Trophoblast cell (in vitro differentiated cells and primary cell): Measurements from ENCODE around the gene FOXK1.

ENCODE experiments used
- DNase-seq, 2 donors: peaks; one replicate each; pipeline ENCODE4 v3.0.0-alpha.2; 2016
- H2AFZ ChIP-seq: 2 replicates; pipeline ENCODE4 v1.6.1; 2013; ENCODE audit warnings: low read length, moderate library complexity, mild to moderate bottlenecking; ENCODE audit not compliant: insufficient read depth, poor library complexity
- H2AK5ac ChIP-seq: 2 replicates; pipeline ENCODE4 v1.6.1; 2013; ENCODE audit warnings: mild to moderate bottlenecking, low read length
- H2BK120ac ChIP-seq: 2 replicates; pipeline ENCODE4 v1.6.1; 2013; ENCODE audit warnings: low read length, mild to moderate bottlenecking, moderate library complexity; ENCODE audit not compliant: insufficient read depth, poor library complexity
- H2BK12ac ChIP-seq: 2 replicates; pipeline ENCODE4 v1.6.1; 2013; ENCODE audit warnings: mild to moderate bottlenecking, low read length, moderate library complexity
- H2BK5ac ChIP-seq: 2 replicates; pipeline ENCODE4 v1.6.1; 2013; ENCODE audit warnings: low read length, low read depth, moderate library complexity, mild to moderate bottlenecking; ENCODE audit not compliant: poor library complexity
- H3K14ac ChIP-seq: 2 replicates; pipeline ENCODE4 v1.6.1; 2013; ENCODE audit warnings: mild to moderate bottlenecking, low read length
- H3K18ac ChIP-seq: 2 replicates; pipeline ENCODE4 v1.6.1; 2013; ENCODE audit warnings: mild to moderate bottlenecking, low read length
- H3K23ac ChIP-seq: 2 replicates; pipeline ENCODE4 v1.6.1; 2013; ENCODE audit warnings: low read length
- H3K27ac ChIP-seq: 2 replicates; pipeline ENCODE4 v1.5.1; 2013; ENCODE audit warnings: low read depth, mild to moderate bottlenecking, inconsistent platforms, low read length, moderate library complexity
- H3K27me3 ChIP-seq: 2 replicates; pipeline ENCODE4 v1.6.1; 2013; ENCODE audit warnings: inconsistent platforms, mild to moderate bottlenecking, low read length, moderate library complexity; ENCODE audit not compliant: insufficient read depth
- H3K36me3 ChIP-seq, 2 experiments: 1 replicate in 1 of 2; 2 replicates in 1 of 2; pipeline ENCODE4 v1.6.1; 2013; ENCODE audit warnings: low read length in 2 of 2, mild to moderate bottlenecking in 2 of 2, moderate library complexity in 1 of 2; ENCODE audit not compliant: insufficient read depth in 2 of 2, control insufficient read depth in 1 of 2
- H3K4ac ChIP-seq: 2 replicates; pipeline ENCODE4 v1.6.1; 2013; ENCODE audit warnings: low read depth, mild to moderate bottlenecking, low read length, moderate library complexity
- H3K4me1 ChIP-seq, 2 experiments: 1 replicate in 1 of 2; 2 replicates in 1 of 2; pipeline ENCODE4 v1.6.1; 2013; ENCODE audit warnings: low read length in 2 of 2, mild to moderate bottlenecking in 2 of 2, moderate library complexity in 1 of 2; ENCODE audit not compliant: insufficient read depth in 2 of 2, control insufficient read depth in 1 of 2
- H3K4me2 ChIP-seq: 2 replicates; pipeline ENCODE4 v1.6.1; 2013; ENCODE audit warnings: inconsistent platforms, mild to moderate bottlenecking, low read length, moderate library complexity
- H3K4me3 ChIP-seq: 2 replicates; pipeline ENCODE4 v1.5.1; 2013; ENCODE audit warnings: mild to moderate bottlenecking, low read depth, low read length, inconsistent platforms
- H3K79me1 ChIP-seq: one replicate; pipeline ENCODE4 v1.6.1; 2013; ENCODE audit warnings: low read length
- H3K79me2 ChIP-seq: 2 replicates; pipeline ENCODE4 v1.6.1; 2013; ENCODE audit warnings: low read length, mild to moderate bottlenecking; ENCODE audit not compliant: control insufficient read depth, insufficient read depth, poor library complexity
- H3K9ac ChIP-seq: 2 replicates; pipeline ENCODE4 v1.6.1; 2013; ENCODE audit warnings: mild to moderate bottlenecking, low read length
- H3K9me3 ChIP-seq: 2 replicates; pipeline ENCODE4 v1.6.1; 2013; ENCODE audit warnings: low read depth, mild to moderate bottlenecking, control low read depth, inconsistent platforms, low read length; ENCODE audit not compliant: insufficient read depth
- H4K12ac ChIP-seq: 2 replicates; pipeline ENCODE4 v1.6.1; 2013; ENCODE audit warnings: low read depth, mild to moderate bottlenecking, low read length, moderate library complexity
- H4K8ac ChIP-seq: 2 replicates; pipeline ENCODE4 v1.6.1; 2013; ENCODE audit warnings: low read depth, mild to moderate bottlenecking, low read length, moderate library complexity
- H4K91ac ChIP-seq: one replicate; pipeline ENCODE4 v1.6.1; 2013; ENCODE audit warnings: low read depth, mild to moderate bottlenecking, low read length, moderate library complexity
- WGBS: extraction: QIAGEN DNeasy Blood & Tissue Kit; methylation state at CpG from one replicate; pipeline ENCODE4 v1.1.7; 2013; ENCODE audit warnings: missing lambda C conversion rate; ENCODE audit not compliant: insufficient read length, insufficient coverage; ENCODE audit errors: extremely low coverage; 5-methylcytosine and 5-hydroxymethylcytosine counted together

The FOXK1 gene

DNA sequence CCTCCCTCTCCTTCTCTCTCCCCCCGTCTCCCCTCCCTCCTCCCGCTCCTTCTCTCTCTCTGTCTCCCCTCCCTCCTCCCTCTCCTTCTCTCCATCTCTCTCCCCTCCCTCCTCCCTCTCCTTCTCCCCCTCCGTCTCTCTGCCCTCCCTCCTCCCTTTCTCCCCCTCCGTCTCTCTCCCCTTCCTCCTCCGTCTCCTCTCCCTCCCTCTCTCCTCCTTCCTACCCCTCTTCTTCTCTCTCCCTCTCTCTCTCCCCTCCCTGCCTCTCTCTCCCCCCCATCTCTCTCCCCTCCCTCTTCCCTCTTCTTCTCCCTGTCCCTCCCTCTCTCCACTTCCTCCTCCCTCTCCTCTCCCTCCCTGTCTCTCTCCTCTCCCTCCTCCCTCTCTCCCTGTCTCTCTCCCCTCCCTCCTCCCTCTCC is 125.5 kb downstream of the FOXK1 start:
- no peak overlapping the region for H3K4me3 ChIP-seq
- no peak overlapping the region for H3K27ac ChIP-seq
- no peak overlapping the region for H3K9ac ChIP-seq
- no CpG with 5 or more reads among the region's 5 CpGs for WGBS
- no peak overlapping the region for H3K14ac ChIP-seq
- no peaks in the 10 kb centered on the region for H3K79me1 ChIP-seq
- H3K18ac ChIP-seq = no peak overlapping the region
- no peak overlapping the region for H3K4ac ChIP-seq
- no peak overlapping the region for H3K4me2 ChIP-seq
- DNase-seq = no peak
- H2BK5ac ChIP-seq = no peak overlapping the region
- no peak overlapping the region for H3K23ac ChIP-seq
- no peak overlapping the region for H2BK12ac ChIP-seq
- no peaks in the 10 kb centered on the region for H3K36me3 ChIP-seq
- H2AK5ac ChIP-seq = no peak overlapping the region
- peaks cover 3% of the 10 kb centered on the region for H3K27me3 ChIP-seq
- no peak overlapping the region for H4K8ac ChIP-seq
- H3K4me1 ChIP-seq = peaks cover 0 to 4% of the 10 kb centered on the region in 2 experiments
- H2BK120ac ChIP-seq = no peak overlapping the region
- H2AFZ ChIP-seq = no peak overlapping the region
- H4K12ac ChIP-seq = no peak overlapping the region
- no peaks in the 10 kb centered on the region for H3K79me2 ChIP-seq
- H4K91ac ChIP-seq = no peak overlapping the region
- H3K9me3 ChIP-seq = no peaks in the 10 kb centered on the region

GRCh38 chr7:4808026-4808425 is 125.9 kb downstream of the FOXK1 start:
- no peak overlapping the region for H2AFZ ChIP-seq
- H2BK12ac ChIP-seq = no peak overlapping the region
- H3K23ac ChIP-seq = no peak overlapping the region

GRCh38 chr7:4808565-4808964 is 126.5 kb downstream of the FOXK1 start:
- Histone ChIP-seq H3K36me3 (no peaks in the 10 kb centered on the region), H2AK5ac (no peak overlapping the region), H3K4ac (no peak overlapping the region), H3K27me3 (peaks cover 3% of the 10 kb centered on the region), H3K4me2 (no peak overlapping the region), H3K4me1 (peaks cover 0 to 4% of the 10 kb centered on the region in 2 experiments), H3K14ac (no peak overlapping the region), H3K23ac (no peak overlapping the region), H2BK12ac (no peak overlapping the region), H4K12ac (no peak overlapping the region), H3K4me3 (no peak overlapping the region), H2BK120ac (no peak overlapping the region), H3K79me2 (no peaks in the 10 kb centered on the region), H4K91ac (no peak overlapping the region), H2AFZ (no peak overlapping the region), H3K79me1 (no peaks in the 10 kb centered on the region), H3K18ac (no peak overlapping the region), H3K27ac (no peak overlapping the region), H3K9me3 (no peaks in the 10 kb centered on the region), H3K9ac (no peak overlapping the region), H4K8ac (no peak overlapping the region), H2BK5ac (no peak overlapping the region)
- WGBS = no CpG with 5 or more reads among the region's 37 CpGs
- no peak for DNase-seq

More at GRCh38 chr7:4808026-4808425, 125.9 kb downstream of the FOXK1 start:
- H3K79me2 ChIP-seq = no peaks in the 10 kb centered on the region
- H4K8ac ChIP-seq = no peak overlapping the region
- no peak overlapping the region for H3K4me2 ChIP-seq
- H3K9me3 ChIP-seq = no peaks in the 10 kb centered on the region
- no peak overlapping the region for H3K14ac ChIP-seq
- H3K4ac ChIP-seq = no peak overlapping the region
- no peak overlapping the region for H2AK5ac ChIP-seq
- H3K36me3 ChIP-seq = no peaks in the 10 kb centered on the region
- H2BK5ac ChIP-seq = no peak overlapping the region
- no peak overlapping the region for H2BK120ac ChIP-seq
- peaks cover 0 to 4% of the 10 kb centered on the region in 2 experiments for H3K4me1 ChIP-seq
- H3K27ac ChIP-seq = no peak overlapping the region
- H4K12ac ChIP-seq = no peak overlapping the region
- no peak for DNase-seq
- H3K18ac ChIP-seq = no peak overlapping the region
- H3K4me3 ChIP-seq = no peak overlapping the region
- H4K91ac ChIP-seq = no peak overlapping the region
- no peak overlapping the region for H3K9ac ChIP-seq
- 80% methylated on average over 1 of the region's 5 CpGs for WGBS
- no peaks in the 10 kb centered on the region for H3K79me1 ChIP-seq
- H3K27me3 ChIP-seq = peaks cover 3% of the 10 kb centered on the region

DNA sequence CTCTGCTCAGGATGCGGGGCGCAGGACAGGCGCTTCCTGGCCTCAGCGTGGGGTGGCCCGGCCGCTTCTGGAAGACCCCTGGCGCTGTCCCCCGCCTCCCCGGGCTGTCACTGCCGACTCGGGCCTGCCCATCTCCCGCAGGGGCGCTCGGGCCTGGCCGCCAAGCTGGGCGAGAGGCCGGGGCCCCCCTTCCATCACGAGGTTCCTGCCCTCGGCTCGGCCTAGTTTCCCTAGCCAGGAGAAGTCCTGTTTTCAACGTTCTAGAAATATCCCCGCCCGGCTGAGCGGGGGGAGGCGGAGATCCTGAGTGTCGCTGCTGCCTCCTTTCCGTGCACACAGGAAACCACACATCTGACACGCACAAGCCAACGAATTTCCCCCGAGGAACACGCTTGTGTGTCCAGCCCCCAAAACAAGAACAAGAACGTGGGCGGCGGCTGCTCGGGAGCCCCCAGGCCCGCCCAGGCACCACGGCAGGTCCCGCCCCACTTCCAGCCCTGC is 127.0 kb downstream of the FOXK1 start:
- Histone ChIP-seq H3K23ac (no peak overlapping the region), H2BK12ac (no peak overlapping the region), H4K8ac (no peak overlapping the region), H3K9me3 (no peaks in the 10 kb centered on the region), H2BK120ac (no peak overlapping the region), H2AFZ (no peak overlapping the region), H3K4me2 (no peak overlapping the region), H3K4me3 (no peak overlapping the region), H3K14ac (no peak overlapping the region), H3K79me2 (no peaks in the 10 kb centered on the region), H2BK5ac (no peak overlapping the region), H3K4me1 (peaks cover 0 to 4% of the 10 kb centered on the region in 2 experiments), H3K36me3 (no peaks in the 10 kb centered on the region), H4K12ac (no peak overlapping the region), H3K9ac (no peak overlapping the region), H4K91ac (no peak overlapping the region), H3K4ac (no peak overlapping the region), H3K27me3 (peaks cover 3% of the 10 kb centered on the region), H3K79me1 (no peaks in the 10 kb centered on the region), H2AK5ac (no peak overlapping the region), H3K18ac (no peak overlapping the region), H3K27ac (no peak overlapping the region)
- WGBS = no CpG with 5 or more reads among the region's 38 CpGs
- DNase-seq = no peak
